ENCODE results near the gene TEX2. TPM values are rescaled to one million over a fixed set of nuclear protein-coding genes. Genes with fewer than 3 reads are reported as not detected.

TEX2 gene
- total RNA-seq, 1 donor from 2014 or later, result 58.0 TPM

GRCh38 chr17:64110379-64111152 is 152.5 kb downstream of the TEX2 start:
- Histone ChIP-seq H3K4me3 (no peak overlapping the region), H3K27me3 (ENCODE audit: low read depth) (no peaks in the 10 kb centered on the region), H3K36me3 (no peaks in the 10 kb centered on the region), H3K9me3 (replicated peaks) (no peaks in the 10 kb centered on the region), H3K4me1 (peaks cover 20% of the 10 kb centered on the region), H3K27ac (replicated peaks) (no peak overlapping the region)
- intact Hi-C loops (cut with micrococcal nuclease), result no loop called here
- no peak for TF ChIP-seq CTCF (IDR thresholded peaks at IDR 0.05; ENCODE audit: borderline replicate concordance)
- no peak for DNase-seq

GRCh38 chr17:64109400-64109799 is 153.7 kb downstream of the TEX2 start:
- no peak overlapping the region for H3K4me3 ChIP-seq
- H3K27ac ChIP-seq (replicated peaks), result no peak overlapping the region
- H3K9me3 ChIP-seq (replicated peaks), result no peaks in the 10 kb centered on the region
- DNase-seq, result no peak
- intact Hi-C loops (cut with micrococcal nuclease), result no loop called here
- no peaks in the 10 kb centered on the region for H3K27me3 ChIP-seq (ENCODE audit: low read depth)
- H3K36me3 ChIP-seq, result no peaks in the 10 kb centered on the region
- no peak for TF ChIP-seq CTCF (IDR thresholded peaks at IDR 0.05; ENCODE audit: borderline replicate concordance)
- H3K4me1 ChIP-seq, result peaks cover 16% of the 10 kb centered on the region

DNA sequence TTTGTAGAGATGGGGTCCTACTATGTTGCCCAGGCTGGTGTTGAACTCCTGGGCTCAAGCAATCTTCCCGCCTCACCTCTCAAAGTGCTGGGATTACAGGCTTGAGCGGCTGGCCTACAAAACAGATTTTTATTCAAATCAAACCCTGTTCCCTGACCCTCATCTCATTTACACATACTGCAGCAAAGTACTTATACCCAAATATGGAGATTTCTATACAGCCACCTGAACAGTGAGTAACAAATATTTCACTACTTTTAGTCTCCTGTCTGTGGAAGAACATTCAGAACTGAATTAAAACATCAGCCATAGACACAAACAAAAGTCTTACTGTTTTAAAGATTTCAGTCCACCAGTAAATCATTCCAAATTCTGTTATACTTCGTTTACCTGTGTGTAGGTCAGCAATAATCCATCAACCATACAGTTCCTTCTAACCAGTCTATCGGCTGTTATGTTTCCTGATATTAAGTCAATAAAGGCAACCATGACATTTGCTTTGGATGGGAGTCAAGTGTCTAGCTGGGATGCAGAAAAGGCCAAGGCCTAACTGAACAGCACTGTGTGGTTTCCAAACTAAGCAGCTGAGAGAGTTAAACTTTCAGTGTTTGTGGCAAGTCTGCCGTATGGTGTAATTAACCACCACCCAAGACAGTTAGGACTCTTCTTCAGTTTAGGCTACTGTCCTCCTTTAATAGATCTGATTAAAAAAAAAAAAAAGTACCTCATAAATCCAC is 155.4 kb downstream of the TEX2 start:
- Histone ChIP-seq H3K27ac (replicated peaks) (no peak overlapping the region), H3K4me3 (no peak overlapping the region), H3K36me3 (no peaks in the 10 kb centered on the region), H3K27me3 (ENCODE audit: low read depth) (no peaks in the 10 kb centered on the region), H3K4me1 (peaks cover 16% of the 10 kb centered on the region), H3K9me3 (replicated peaks) (no peaks in the 10 kb centered on the region)
- DNase-seq, result no peak
- no peak for TF ChIP-seq CTCF (IDR thresholded peaks at IDR 0.05; ENCODE audit: borderline replicate concordance)
- intact Hi-C loops (cut with micrococcal nuclease), result no loop called here

- peaks cover 16% of the 10 kb centered on the region for H3K4me1 ChIP-seq
- H3K4me3 ChIP-seq, result no peak overlapping the region
- no peak overlapping the region for H3K27ac ChIP-seq (replicated peaks)
- intact Hi-C loops (cut with micrococcal nuclease), result no loop called here
- DNase-seq, result no peak
- no peaks in the 10 kb centered on the region for H3K36me3 ChIP-seq
- no peak for TF ChIP-seq CTCF (IDR thresholded peaks at IDR 0.05; ENCODE audit: borderline replicate concordance)
- no peaks in the 10 kb centered on the region for H3K9me3 ChIP-seq (replicated peaks)
- H3K27me3 ChIP-seq (ENCODE audit: low read depth), result no peaks in the 10 kb centered on the region
These were observed 156.1 kb downstream of the TEX2 start for GRCh38 chr17:64106918-64107317.

DNA sequence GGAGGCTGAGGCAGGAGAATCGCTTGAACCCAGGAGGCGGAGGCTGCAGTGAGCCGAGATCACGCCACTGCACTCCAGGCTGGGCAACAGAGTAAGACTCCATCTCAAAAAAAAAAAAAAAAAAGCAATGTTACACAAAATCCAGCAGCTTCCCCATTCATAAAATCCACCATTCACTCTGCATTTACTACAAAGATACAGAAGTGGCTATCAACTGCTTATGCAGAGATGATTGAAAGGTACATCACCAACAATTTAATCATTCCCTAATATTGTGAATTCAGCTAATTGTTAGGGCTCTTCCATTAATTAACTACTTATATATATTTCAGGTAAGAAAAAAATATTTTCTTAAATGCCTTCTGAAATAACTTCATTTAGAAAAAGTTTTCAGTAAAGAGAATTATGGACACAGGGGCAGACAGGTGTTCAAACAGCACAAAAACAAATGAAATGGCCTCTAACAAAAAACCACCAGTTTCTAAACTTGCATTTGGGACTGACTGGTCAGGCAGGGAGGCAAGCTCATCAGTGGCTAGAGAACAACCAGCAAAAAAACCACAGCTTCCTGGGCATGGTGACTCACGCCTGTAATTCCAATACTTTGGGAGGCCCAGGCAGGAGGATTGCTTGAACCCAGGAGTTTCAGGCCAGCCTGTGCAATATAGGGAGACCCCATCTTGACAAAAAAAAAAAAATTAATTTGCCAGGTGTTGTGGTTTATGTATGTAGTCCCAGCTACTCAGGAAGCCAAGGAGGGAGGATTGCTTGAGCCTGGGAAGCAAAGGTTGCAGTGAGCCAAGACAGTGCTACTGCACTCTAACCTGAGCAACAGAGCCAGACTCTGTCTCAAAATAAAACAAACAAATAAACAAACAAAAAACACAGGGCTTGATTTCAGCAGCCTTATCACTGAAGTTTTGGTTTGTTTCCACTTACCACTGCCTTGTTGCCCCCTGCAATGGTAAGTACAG is 159.4 kb downstream of the TEX2 start:
- no peak overlapping the region for H3K4me3 ChIP-seq
- H3K27me3 ChIP-seq (ENCODE audit: low read depth), result no peaks in the 10 kb centered on the region
- intact Hi-C loops (cut with micrococcal nuclease), result no loop called here
- no peak for TF ChIP-seq CTCF (IDR thresholded peaks at IDR 0.05; ENCODE audit: borderline replicate concordance)
- H3K9me3 ChIP-seq (replicated peaks), result no peaks in the 10 kb centered on the region
- no peaks in the 10 kb centered on the region for H3K36me3 ChIP-seq
- H3K27ac ChIP-seq (replicated peaks), result no peak overlapping the region
- no peak for DNase-seq
- H3K4me1 ChIP-seq, result peaks cover 16% of the 10 kb centered on the region
